IMR-90 (cell line): ENCODE results near the gene ZNF318. TPM values are rescaled to one million over a fixed set of nuclear protein-coding genes. Genes with fewer than 3 reads are reported as not detected.

Experiments
- microRNA-seq, 2 experiments: library from miRNA; stranded (forward) in 1 of 2; unstranded in 1 of 2; fragments of 10-50 nt in 1 of 2; fragments of <30 nt in 1 of 2; gene quantifications in 1 of 2; microRNA quantifications in 1 of 2; one replicate each; pipeline versions ENCODE3 to v1.1.0; 2013 to 2020; ENCODE audit not compliant: insufficient read depth in 1 of 2, insufficient read length in 1 of 2, unreplicated experiment in 1 of 2
- polyA plus RNA-seq, 3 experiments: library from polyadenylated mRNA; depleted of rRNA; stranded (reverse); fragments of >200 nt; gene quantifications; 2 replicates each; pipeline ENCODE4 v1.2.3, GENCODE V29; 2012; ENCODE audit warnings: low replicate concordance in 1 of 3
- small RNA-seq, 5 experiments: library from RNA; depleted of rRNA; stranded (forward); fragments of <200 nt; gene quantifications; one replicate each; pipeline ENCODE3, GENCODE V24; 2012
- total RNA-seq: library from RNA; depleted of rRNA; stranded (reverse); fragments of >200 nt; gene quantifications from 2 replicates; pipeline ENCODE4 v1.2.3, GENCODE V29; 2012; rRNA removed

The ZNF318 gene
- total and polyA plus RNA-seq, 2 of the 4 experiments (the other 2 are of a cell fraction): 5.7 to 6.6 TPM

Small RNA genes lying within 50 kb of the gene (microRNA-seq; reads per million reads assigned to microRNA genes)
- gene AL590383.1 (ENCODE audit: insufficient read depth, insufficient read length) (not detected), gene RPL12P47 (ENCODE audit: insufficient read depth, insufficient read length) (not detected)

Small RNA genes lying within 50 kb of the gene (small RNA-seq; reads per million reads assigned to genes)
- gene AL590383.1 (0 reads per million in 5 experiments), gene RPL12P47 (0 reads per million in 5 experiments)

Other genes starting within 250 kb of the ZNF318 start
- gene SRF, start 198.4 kb downstream of the ZNF318 start, total RNA-seq: 20.6 TPM in 2 replicates
- 56.3 and 69.1 TPM in 2 replicates for gene SRF, start 198.4 kb downstream of the ZNF318 start, polyA plus RNA-seq (2012; rRNA removed)
- gene CUL9, start 187.5 kb downstream of the ZNF318 start, total RNA-seq: 6.1 and 7.7 TPM in 2 replicates
- gene CUL9, start 187.5 kb downstream of the ZNF318 start, polyA plus RNA-seq (2012; rRNA removed): 19.1 and 19.5 TPM in 2 replicates
- 19.0 and 22.8 TPM in 2 replicates for gene DNPH1, start 140.2 kb downstream of the ZNF318 start, total RNA-seq
- gene DNPH1, start 140.2 kb downstream of the ZNF318 start, polyA plus RNA-seq (2012; rRNA removed): 47.8 and 58.0 TPM in 2 replicates
- gene TTBK1, start 126.2 kb downstream of the ZNF318 start, total RNA-seq: under 0.01 TPM in 1 of 2 replicates, not detected in the other
- 0.01 and 0.02 TPM in 2 replicates for gene TTBK1, start 126.2 kb downstream of the ZNF318 start, polyA plus RNA-seq (2012; rRNA removed)
- gene SLC22A7, start 71.4 kb downstream of the ZNF318 start, total RNA-seq: not detected in 2 replicates
- gene SLC22A7, start 71.4 kb downstream of the ZNF318 start, polyA plus RNA-seq (2012; rRNA removed): not detected in 2 replicates
- gene CRIP3, start 60.8 kb downstream of the ZNF318 start, total RNA-seq: not detected in 2 replicates
- not detected in 2 replicates for gene CRIP3, start 60.8 kb downstream of the ZNF318 start, polyA plus RNA-seq (2012; rRNA removed)
- 4.7 and 7.0 TPM in 2 replicates for gene ABCC10, start 57.9 kb upstream of the ZNF318 start, total RNA-seq
- gene ABCC10, start 57.9 kb upstream of the ZNF318 start, polyA plus RNA-seq (2012; rRNA removed): 26.3 and 28.0 TPM in 2 replicates
- gene DLK2, start 85.9 kb upstream of the ZNF318 start, total RNA-seq: 0.90 and 1.1 TPM in 2 replicates
- 2.8 and 3.0 TPM in 2 replicates for gene DLK2, start 85.9 kb upstream of the ZNF318 start, polyA plus RNA-seq (2012; rRNA removed)
- gene TJAP1, start 107.9 kb upstream of the ZNF318 start, total RNA-seq: 12.2 and 12.5 TPM in 2 replicates
- gene TJAP1, start 107.9 kb upstream of the ZNF318 start, polyA plus RNA-seq (2012; rRNA removed): 34.2 and 35.8 TPM in 2 replicates
- under 0.01 TPM in 2 replicates for gene LRRC73, start 140.7 kb upstream of the ZNF318 start, total RNA-seq
- 0.23 and 0.31 TPM in 2 replicates for gene LRRC73, start 140.7 kb upstream of the ZNF318 start, polyA plus RNA-seq (2012; rRNA removed)
- 114 and 120 TPM in 2 replicates for gene YIPF3, start 147.3 kb upstream of the ZNF318 start, total RNA-seq
- gene YIPF3, start 147.3 kb upstream of the ZNF318 start, polyA plus RNA-seq (2012; rRNA removed): 193 and 207 TPM in 2 replicates
- 69.4 and 72.6 TPM in 2 replicates for gene POLR1C, start 147.4 kb upstream of the ZNF318 start, total RNA-seq
- gene POLR1C, start 147.4 kb upstream of the ZNF318 start, polyA plus RNA-seq (2012; rRNA removed): 46.1 and 48.4 TPM in 2 replicates
- 30.0 and 30.1 TPM in 2 replicates for gene XPO5, start 206.4 kb upstream of the ZNF318 start, total RNA-seq
- gene XPO5, start 206.4 kb upstream of the ZNF318 start, polyA plus RNA-seq (2012; rRNA removed): 27.3 and 29.0 TPM in 2 replicates
- 25.8 and 26.0 TPM in 2 replicates for gene POLH, start 206.5 kb upstream of the ZNF318 start, total RNA-seq
- 13.1 and 13.3 TPM in 2 replicates for gene POLH, start 206.5 kb upstream of the ZNF318 start, polyA plus RNA-seq (2012; rRNA removed)